ENCODE measurements around the gene KRT83. TPM values are rescaled to one million over a fixed set of nuclear protein-coding genes. Genes with fewer than 3 reads are reported as not detected.
A peak's percentile ranks its signal among the peaks of the same experiment; 100 is the strongest.
"Not testable (repeated sequence)": the region's sequence is repeated elsewhere in the genome, so short reads cannot be mapped to it uniquely, and the experiment has no call there.

KRT83 gene
- total RNA-seq, 1 donor from 2014 or later, result not detected

GRCh38 chr12:52332381-52332780 lies 11.2 kb upstream of the KRT83 start:
- no peak for DNase-seq (ENCODE audit: low spot score)

GRCh38 chr12:52331833-52332232 lies 10.6 kb upstream of the KRT83 start:
- DNase-seq (ENCODE audit: low spot score), result no peak

DNA sequence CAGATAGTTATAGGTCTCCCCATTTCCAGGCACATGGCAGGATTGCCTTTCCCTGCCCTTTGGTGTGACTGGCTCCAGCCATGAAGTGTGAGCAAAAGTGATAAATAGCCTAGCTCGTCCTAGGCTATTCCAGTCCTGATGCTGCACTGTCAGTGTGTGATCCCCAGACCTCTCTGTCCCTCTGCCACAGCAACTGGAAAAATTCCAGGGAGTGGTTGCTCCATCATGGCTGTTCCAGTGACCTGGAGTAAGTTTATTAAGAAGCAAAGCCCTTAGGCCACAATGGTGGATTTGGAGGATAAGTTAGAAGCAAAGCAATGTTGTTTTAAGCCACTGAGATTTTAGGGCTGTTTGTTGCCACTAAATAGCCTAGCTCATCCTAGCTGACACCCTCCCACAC lies 9.8 kb upstream of the KRT83 start:
- DNase-seq (ENCODE audit: low spot score), result no peak

DNA sequence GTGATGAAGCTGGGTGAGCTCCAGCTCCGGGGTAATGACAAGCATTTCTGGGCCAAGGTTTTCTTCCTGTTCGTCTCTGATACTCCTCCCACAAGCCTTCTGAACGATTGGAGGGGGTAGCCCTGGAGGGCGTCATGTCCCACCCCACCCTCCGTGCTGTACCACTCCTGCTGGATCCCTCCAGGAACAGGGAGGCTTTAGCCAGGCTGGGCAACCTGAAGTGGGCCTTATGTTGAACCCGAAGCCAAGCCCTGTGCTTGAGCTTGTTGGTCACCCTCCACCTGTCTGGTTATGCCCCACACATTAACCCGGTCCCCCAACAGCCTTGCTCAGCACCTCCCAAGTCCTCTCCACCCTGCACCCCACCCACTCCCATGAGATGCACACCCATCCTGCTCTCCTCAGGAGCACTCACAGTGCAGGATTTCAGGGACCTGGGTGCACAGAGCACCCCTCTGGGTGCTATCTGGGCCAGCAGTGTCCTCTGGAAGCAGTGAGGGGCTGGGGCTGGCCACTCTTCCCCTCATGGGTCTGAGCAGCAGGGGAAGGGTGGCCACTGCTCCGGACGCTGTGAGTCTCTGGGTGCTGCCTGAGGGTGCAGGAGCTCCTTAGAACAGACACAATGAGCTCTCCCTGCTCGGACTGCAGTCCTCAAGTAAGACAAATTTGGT lies 6.8 kb upstream of the KRT83 start:
- DNase-seq (ENCODE audit: low spot score), result no peak

- DNase-seq (ENCODE audit: low spot score), result peak; percentile 81
Observed at GRCh38 chr12:52327052-52327829, 6.0 kb upstream of the KRT83 start.

- DNase-seq (ENCODE audit: low spot score), result no peak
Observed at GRCh38 chr12:52324153-52324444, 2.9 kb upstream of the KRT83 start.

GRCh38 chr12:52323416-52324152 lies 2.4 kb upstream of the KRT83 start:
- no peak for DNase-seq (ENCODE audit: low spot score)

DNA sequence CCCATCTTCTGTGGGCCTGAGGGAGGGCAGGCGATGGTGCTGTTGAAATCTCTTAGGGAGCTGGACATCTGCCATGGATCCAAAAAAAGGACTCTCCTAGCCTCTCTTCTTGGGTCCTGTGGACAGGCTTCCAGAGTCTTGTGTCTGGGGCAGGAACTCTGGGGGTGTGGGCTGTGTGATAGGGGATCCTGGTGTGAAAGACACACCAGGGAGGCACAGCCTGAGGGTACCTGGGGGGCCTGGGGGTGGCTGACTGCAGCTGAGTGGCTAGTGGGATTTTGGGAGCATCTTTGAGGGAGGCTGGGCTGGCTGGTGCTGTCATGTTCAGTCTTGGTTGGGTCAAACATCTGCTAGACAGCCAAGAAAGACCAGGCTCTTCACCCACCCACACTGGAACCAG lies 1.8 kb upstream of the KRT83 start:
- no peak for DNase-seq (ENCODE audit: low spot score)

- DNase-seq (ENCODE audit: low spot score), result no peak
Observed at GRCh38 chr12:52322069-52322468, 871 bp upstream of the KRT83 start.

GRCh38 chr12:52321418-52321817 lies 220 bp upstream of the KRT83 start:
- no peak for DNase-seq (ENCODE audit: low spot score)

GRCh38 chr12:52319097-52319496 lies 2.1 kb downstream of the KRT83 start:
- DNase-seq (ENCODE audit: low spot score), result no peak

DNA sequence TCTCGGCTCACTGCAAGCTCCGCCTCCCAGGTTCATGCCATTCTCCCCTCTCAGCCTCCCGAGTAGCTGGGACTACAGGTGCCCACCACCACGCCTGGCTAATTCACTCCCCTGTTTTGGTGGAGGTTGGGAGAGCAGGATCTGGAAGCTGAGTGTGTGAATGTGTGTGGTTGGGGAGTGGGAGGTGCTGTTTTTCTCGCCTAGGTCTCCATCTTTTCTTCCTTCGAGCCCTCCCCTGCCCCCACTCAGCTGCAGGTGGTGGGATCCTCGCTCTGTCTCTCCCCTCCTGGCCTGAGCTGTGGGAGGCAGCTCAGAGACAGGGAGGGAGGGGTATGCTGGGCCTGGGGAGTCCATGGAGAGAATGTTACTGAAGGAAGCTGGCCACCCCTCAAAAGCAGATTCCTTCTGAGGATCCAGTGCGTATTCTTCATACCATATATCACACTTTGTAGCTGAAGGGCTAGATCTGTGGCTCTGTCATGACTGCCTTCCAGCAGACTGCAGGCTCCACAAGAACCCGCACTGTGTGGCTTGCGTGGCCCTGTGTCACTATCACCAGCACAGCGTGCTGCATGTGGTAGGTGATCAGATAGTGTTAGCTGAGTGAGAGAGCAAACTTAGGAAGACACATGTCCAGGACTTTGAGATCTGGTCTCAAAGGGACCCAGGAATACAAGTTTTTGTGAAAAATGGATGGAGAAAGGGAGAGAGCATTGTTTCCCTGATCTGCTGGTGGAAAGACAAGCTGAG lies 2.8 kb downstream of the KRT83 start:
- no peak for DNase-seq (ENCODE audit: low spot score)

GRCh38 chr12:52317468-52318052 lies 3.6 kb downstream of the KRT83 start:
- DNase-seq (ENCODE audit: low spot score), result no peak

GRCh38 chr12:52316701-52317100 lies 4.5 kb downstream of the KRT83 start:
- DNase-seq (ENCODE audit: low spot score), result no peak

- no peak for DNase-seq (ENCODE audit: low spot score)
Observed at GRCh38 chr12:52316290-52316689, 4.9 kb downstream of the KRT83 start.

DNA sequence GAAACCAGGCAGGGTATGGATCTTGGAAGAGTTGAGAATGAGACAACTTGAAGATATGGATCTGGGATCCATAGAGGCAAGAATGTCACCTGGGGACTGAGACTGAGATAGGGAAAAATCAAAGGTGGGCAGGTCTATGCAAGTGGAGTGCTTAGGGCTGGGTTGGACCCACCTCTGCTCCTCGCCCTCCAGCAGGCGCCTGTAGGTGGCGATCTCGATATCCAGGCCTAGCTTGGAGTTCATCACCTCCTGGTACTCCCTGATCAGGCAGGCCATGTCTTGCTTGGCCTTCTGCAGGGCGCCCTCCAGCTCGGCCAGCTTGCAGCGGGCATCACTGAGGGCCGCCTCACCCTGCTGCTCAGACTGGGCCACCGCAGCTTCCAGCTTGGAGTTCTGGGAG lies 5.5 kb downstream of the KRT83 start:
- DNase-seq (ENCODE audit: low spot score), result not testable (repeated sequence)

DNA sequence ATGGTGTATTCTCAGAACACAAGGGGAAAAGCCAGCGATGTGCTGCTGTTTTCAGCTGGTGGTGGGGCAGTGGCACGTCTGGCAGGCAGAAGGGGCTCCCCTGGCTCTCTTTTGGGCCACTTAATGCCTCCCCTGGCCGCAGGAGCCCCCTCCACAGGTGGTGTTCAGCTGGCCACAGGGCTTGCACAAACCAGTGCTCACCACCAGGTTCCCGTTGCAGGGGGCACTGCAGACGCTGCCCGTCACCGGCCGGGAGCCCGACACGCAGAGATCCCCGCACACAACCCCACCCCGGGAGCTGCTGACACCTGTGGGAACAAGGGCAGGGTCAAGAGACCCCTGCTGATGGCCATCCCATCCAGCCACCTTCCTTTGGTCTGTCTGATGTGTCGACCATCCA lies 6.7 kb downstream of the KRT83 start:
- DNase-seq (ENCODE audit: low spot score), result no peak

GRCh38 chr12:52313926-52314325 lies 7.3 kb downstream of the KRT83 start:
- DNase-seq (ENCODE audit: low spot score), result no peak

DNA sequence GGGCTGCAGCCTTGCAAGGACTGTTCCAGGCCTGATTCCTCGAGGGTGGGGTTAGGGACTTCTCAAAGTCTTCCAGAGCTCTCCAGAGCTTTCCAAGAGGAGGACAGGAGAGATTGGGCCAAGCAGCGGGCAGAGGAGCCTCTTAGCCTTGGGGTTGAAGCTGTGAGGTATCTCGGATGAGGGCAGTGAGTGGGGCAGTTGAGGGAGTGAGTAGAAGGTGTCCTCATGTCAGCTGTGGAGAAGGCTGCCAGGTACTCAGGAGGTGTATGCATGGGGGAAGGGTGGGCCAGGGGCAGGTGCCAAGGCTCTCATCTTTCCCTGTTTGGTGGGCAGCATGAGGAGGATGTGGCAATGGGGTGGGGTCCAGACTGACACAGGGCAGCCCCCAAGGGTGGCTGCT lies 7.7 kb downstream of the KRT83 start:
- DNase-seq (ENCODE audit: low spot score), result no peak

GRCh38 chr12:52312086-52312485 lies 9.1 kb downstream of the KRT83 start:
- DNase-seq (ENCODE audit: low spot score), result no peak

- DNase-seq (ENCODE audit: low spot score), result no peak
Observed at GRCh38 chr12:52311285-52311648, 9.9 kb downstream of the KRT83 start.
